Astrocyte of the cerebellum (primary cell): ENCODE data around the gene PITX3.

Experiments used
- DNase-seq: peaks from one replicate; pipeline ENCODE4 v3.0.0-alpha.2; 2011; ENCODE audit warnings: low read depth
- H3K4me3 ChIP-seq: 2 replicates; pipeline ENCODE4 v1.5.1; 2011; ENCODE audit warnings: mild to moderate bottlenecking, low read depth, low read length, moderate library complexity
- CTCF ChIP-seq: IDR thresholded peaks from 2 replicates; pipeline ENCODE4 v1.5.1; 2012; ENCODE audit warnings: low read length, low read depth, moderate library complexity, mild to moderate bottlenecking; ENCODE audit errors: missing control alignments
- in situ Hi-C: cut with HindIII; loops from 2 replicates; pipeline ENCODE4 v1.10.0; 2017; ENCODE audit warnings: low sequenced_read_pairs

PITX3 gene

GRCh38 chr10:102233997-102234396, 7.3 kb downstream of the PITX3 start:
- in situ Hi-C loops = no loop called here
- no peak overlapping the region for H3K4me3 ChIP-seq
- DNase-seq = no peak
- TF ChIP-seq CTCF = no peak

GRCh38 chr10:102231357-102232318, 9.7 kb downstream of the PITX3 start:
- in situ Hi-C loops = no loop called here
- H3K4me3 ChIP-seq = peak overlapping the region; percentile 35
- no peak for DNase-seq
- TF ChIP-seq CTCF = peak; percentile 65

GRCh38 chr10:102230861-102231356, 10.4 kb downstream of the PITX3 start:
- DNase-seq = no peak
- H3K4me3 ChIP-seq = peak overlapping the region; percentile 35
- in situ Hi-C loops = no loop called here
- TF ChIP-seq CTCF = peak; percentile 44

- no peak for TF ChIP-seq CTCF
- in situ Hi-C loops = no loop called here
- peak overlapping the region; percentile 35 for H3K4me3 ChIP-seq
- DNase-seq = no peak
Observed at GRCh38 chr10:102230264-102230860, 10.9 kb downstream of the PITX3 start.

GRCh38 chr10:102229810-102230263, 11.5 kb downstream of the PITX3 start:
- peak; percentile 98 for TF ChIP-seq CTCF
- H3K4me3 ChIP-seq = peak overlapping the region; percentile 35
- in situ Hi-C loops = loop anchor here (5.0 to 10.0 kb wide), 4 partner anchors 63 to 275 kb away; partner anchors contain the start of genes ACTR1A and SUFU
- peak; percentile 57 for DNase-seq

GRCh38 chr10:102227050-102227449, 14.3 kb downstream of the PITX3 start:
- no peak for TF ChIP-seq CTCF
- no peak for DNase-seq
- no peak overlapping the region for H3K4me3 ChIP-seq
- in situ Hi-C loops = loop anchor here (5.0 to 10.0 kb wide), 4 partner anchors 60 to 278 kb away; partner anchors contain the start of genes ACTR1A and SUFU
